NCI-H460 (cell line): Measurements from ENCODE around the gene RAP1GAP2. TPM values are rescaled to one million over a fixed set of nuclear protein-coding genes. Genes with fewer than 3 reads are reported as not detected.
"Not testable (repeated sequence)": the region's sequence is repeated elsewhere in the genome, so short reads cannot be mapped to it uniquely, and the experiment has no call there.

Experiments used
- DNase-seq: peaks from one replicate; pipeline ENCODE4 v3.0.0-alpha.2; 2016; ENCODE audit warnings: low read depth; ENCODE audit errors: extremely low read depth
- total RNA-seq: library from RNA; depleted of rRNA; stranded (reverse); fragments of >200 nt; shearing (Covaris generic); gene quantifications from 2 replicates; pipeline ENCODE4 v1.2.3, GENCODE V29; 2014

RAP1GAP2 gene
- total RNA-seq, 1 experiment from 2014 or later = 13.6 TPM

DNA sequence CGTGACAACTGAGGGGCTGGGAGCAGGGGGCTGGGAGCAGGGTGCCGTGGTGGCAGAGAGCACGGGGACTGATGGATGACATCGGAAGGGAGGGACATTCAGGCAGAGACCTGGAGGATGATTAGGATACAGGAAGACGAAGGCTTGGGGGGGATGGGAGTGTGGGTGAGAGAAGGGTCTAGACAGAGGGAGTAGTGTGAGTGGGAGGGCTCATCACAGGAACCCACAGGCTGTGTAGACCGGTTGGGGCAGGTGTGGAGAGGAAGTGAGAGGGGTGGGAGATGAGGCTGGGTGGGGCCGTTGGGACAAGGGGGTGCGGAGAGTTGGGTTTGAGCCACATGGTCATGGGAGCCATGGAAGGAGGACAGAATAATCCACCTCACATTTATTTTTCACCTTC is 83.8 kb downstream of the RAP1GAP2 start:
- no peak for DNase-seq

DNA sequence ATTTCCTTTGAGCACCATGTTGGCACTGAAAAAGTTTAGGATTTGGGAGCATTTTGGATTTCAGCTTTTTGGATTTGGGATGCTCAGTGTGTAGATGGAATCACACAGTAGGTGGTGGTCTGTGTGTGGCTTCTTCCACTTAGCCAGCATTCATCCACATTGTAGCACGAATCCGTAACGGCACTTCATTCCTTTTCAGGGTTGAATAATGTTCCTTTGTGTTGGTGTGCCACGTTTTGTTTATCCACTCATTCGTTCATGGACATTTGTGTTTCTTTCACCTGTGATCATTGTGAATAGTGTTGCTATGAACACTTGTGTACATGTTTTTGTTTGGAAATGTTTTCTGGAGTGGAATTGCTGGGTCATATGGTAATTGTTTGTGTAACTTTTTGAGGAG is 85.1 kb downstream of the RAP1GAP2 start:
- DNase-seq = no peak

DNA sequence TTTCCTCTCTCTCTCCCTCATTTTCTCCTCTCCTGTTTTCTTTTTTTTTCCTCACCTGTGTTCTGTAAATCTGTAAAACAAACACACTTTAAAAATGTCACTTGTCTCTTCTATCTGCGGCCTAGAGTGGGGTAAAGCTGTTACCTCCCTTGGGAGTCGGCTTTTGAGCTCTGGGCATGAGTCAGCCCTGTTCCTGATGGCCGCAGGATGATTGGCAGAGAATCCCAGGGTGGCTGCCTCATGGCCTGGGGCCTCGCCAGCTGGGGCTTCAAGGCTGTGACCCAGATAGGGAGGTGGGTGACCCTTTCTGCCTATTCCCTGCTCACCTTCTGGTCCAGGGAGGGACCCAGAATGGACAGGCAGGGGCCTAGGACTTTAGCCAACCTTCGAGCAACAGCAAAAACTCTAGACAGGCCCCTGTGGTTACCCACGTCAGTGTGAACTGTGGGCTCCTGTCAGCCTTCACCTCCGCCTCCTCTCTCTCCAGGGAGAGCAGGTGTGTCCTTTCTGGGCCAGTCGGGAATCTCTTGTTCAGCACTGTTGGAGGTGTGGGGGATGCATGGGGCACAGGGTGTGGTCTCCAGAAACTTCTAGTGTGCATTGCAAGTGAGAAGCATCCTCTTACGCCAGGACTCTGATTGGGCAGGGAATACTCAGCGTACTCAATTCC is 87.4 kb downstream of the RAP1GAP2 start:
- peak; percentile 36 for DNase-seq

DNA sequence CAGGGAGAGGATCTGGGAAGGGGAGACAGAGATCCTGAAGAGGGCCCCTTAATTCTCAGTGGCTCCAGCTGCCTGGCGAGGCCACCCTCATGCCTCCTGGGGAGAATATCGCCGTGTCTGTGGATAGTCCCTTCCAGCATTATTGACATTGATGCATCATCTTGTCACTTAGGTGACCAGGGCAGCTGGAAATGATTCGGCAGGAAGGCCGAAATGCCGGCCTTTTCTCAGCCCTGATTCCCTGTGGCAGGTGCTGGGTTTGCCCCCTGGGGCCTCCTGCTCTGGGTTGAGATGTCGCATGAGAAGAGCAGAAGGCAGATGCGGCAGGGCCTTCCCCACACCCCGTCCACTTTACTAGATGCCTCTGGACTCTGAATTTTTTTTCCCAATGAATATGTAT is 89.5 kb downstream of the RAP1GAP2 start:
- DNase-seq = no peak

DNA sequence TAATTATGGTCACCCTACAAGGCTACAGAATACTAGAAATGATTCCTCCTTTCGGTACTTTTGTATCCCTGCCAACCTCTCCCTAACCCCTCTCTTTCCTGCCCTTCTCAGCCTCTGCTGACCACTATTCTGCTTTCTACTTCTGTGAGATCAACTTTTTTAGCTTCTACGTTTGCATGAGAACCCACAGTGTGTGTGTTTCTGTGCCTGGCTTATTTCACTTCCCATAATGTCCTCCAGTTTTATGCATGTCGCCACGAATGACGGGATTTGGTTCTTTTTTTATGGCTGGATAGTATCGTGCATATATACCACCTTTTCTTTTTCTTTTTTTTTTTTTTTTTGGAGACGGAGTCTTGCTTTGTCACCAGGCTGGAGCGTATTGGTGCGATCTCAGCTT is 92.1 kb downstream of the RAP1GAP2 start:
- no peak for DNase-seq

DNA sequence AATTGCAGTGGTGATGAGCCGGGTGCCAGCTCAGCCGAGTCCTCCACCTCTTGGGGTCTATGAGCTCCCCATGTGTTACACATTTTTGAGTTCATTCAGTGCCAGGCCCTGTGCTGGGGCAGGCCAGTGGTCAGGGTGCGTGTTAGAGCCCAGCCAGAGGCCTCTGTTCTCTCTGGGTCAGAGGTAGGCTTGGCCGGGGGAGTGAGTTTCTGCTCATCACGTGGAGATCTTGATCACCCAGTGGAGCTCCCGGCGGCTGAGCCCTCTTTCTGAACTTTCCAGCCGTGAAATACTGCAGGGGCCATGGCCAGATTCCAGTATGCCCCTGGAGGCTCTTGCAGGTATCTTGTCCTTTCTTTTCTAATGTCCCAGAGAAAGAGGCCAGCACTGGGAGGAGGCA is 93.0 kb downstream of the RAP1GAP2 start:
- no peak for DNase-seq

DNA sequence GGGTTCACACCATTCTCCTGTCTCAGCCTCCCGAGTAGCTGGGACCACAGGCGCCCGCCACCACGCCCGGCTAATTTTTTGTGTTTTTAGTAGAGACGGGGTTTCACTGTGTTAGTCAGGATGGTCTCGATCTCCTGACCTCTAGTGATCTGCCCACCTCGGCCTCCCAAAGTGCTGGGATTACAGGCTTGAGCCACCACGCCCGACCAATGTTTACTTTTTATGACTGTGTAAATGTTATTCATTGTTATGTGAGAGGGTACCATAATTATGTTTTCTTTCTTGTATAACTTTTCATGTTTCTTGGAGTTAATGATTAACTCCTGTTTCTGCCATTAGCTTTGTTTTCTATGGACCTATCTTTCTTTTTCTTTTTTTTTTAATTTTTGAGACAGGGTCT is 94.5 kb downstream of the RAP1GAP2 start:
- not testable (repeated sequence) for DNase-seq

DNA sequence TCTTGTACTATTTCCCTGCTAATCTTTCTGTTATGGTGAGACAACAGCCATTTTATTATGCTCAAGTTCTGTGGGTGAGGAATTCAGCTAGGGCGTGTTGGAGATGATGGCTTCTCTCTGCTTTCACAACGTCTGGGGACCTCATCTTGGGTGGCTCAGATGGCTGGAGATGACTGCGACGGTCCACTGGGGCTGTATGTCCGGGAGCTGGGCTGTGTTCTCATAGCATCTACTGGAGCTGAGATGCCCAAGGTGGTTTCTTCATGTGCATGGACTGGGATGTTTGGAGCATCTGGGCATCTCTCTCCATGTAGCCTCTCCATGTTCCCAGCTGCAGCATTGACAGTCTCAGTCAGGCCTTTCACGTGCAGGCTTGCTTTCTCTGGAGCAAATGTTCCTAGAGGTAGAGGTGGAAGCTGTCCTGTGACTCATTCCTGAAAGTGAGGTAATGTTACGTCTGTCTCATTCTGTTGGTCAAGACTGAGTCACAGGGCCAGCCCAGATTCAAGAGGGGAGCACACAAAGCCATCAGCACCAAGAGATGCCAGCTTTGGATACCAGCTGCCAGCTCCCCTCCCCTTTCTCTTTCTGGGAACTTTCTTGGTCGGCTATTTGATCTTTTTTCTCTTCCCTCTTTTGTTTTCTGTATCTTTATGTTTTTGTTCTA is 96.2 kb downstream of the RAP1GAP2 start:
- peak; percentile 48 for DNase-seq

DNA sequence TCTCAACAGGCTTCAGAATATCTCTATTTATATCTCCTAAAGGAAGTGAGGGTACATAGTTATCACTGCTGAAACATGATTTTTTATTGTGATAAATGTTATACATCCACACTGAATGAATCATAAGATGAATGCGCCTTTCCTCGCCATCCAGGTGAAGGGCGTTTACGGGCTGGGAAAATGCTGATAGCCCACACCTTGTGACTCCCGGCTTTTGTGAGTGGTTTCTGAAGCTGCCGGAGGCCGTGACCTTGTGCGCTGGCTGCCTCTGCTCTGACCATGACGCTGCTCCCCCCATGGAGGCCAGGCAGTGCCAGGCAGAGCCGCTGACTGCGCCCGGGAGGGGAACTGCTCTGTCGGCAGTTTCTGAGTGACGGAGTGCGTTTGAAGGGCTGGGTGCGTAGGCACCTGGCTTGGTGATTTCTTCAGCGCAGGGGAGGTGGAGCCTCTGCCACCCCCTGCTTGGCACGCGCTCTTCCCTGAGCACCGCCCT is 97.2 kb downstream of the RAP1GAP2 start:
- DNase-seq = no peak

DNA sequence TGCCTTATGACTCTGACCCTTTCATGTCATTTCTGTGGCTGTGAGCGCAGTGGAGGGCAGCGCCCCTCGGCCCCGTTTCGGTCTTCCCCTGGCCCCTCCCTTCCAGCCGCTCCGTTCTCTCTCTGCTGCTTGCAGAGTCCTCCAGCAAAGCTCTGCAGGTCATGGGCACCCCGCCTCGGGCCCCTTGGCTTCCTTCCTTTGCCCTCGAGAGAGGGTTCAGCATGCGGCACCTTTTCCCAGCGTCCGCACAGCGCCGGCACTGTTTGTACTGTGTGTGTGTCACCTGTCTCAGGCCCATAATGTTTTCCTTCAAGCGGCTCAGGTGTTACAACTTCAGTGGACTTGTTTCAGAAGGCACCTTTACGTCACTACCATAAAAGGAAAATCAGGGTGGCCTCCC is 98.5 kb downstream of the RAP1GAP2 start:
- no peak for DNase-seq

DNA sequence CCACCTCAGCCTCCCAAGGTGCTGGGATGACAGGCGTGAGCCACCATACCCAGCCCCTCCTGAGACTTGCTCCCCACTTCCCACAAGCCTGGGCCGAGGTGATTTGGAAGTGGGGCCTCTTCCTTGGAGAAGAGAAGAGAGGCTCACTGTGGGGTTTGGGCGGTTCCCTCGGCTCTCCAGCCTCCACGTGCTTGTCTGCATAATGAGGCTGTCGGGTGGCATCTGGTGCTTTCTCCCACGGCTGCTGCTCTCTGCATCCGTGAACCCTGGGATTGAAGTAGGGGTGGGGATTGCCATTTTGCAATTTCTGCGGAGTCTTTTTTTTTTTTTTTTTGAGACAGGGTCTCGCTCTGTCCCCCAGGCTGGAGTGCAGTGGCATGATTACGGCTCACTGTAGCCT is 101.4 kb downstream of the RAP1GAP2 start:
- DNase-seq = no peak

DNA sequence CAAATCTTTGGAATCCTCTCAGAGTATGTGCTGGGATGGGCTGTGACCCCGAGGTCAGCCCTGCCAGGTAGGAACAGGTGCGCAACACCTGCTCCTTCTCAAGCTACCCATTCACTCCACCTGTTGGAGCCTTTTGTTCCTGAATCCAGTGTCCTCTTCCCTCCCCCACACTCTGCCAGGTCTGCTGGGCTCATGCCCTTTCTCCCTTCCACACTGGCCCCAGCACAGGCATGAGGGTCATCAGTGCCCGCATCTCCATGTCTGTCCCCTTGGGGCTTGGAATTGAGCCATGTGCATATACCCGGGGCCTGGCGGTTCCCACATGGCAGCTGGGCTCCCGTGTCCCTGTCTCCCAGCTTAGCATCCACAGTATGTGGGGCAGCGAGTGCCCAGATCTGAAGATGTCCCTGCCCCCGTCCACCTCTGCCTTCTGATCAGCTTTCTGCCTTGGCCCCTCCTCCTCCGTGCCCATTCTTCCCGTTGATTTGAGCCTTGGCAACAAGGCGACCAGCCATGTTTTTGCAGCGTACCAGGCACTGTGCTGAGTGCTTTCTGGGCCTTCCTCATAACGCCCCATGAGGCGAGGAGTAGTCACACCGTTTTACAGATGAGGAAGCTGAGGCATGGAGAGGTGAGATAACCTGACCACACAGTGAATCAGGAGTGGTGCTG is 102.2 kb downstream of the RAP1GAP2 start:
- DNase-seq = no peak

DNA sequence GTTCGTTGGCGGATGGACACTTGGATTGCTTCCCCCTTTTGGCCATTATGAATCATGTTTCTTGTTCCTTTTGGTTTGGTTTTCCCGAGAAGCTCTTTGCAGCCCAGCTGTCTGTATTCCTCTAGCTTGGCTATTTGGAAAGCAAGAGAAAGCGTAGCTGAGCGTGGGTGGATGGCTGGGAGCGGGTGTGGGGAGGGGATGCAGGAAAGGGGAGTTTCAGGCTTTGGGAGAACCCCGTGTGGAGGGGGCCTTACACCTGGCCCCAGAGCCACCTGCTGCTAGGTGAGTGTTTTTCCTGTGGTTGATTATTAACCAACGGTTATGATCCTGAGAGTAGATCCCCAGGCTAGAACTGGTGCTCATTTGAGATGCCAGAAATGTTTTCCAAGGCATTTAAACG is 103.7 kb downstream of the RAP1GAP2 start:
- no peak for DNase-seq

DNA sequence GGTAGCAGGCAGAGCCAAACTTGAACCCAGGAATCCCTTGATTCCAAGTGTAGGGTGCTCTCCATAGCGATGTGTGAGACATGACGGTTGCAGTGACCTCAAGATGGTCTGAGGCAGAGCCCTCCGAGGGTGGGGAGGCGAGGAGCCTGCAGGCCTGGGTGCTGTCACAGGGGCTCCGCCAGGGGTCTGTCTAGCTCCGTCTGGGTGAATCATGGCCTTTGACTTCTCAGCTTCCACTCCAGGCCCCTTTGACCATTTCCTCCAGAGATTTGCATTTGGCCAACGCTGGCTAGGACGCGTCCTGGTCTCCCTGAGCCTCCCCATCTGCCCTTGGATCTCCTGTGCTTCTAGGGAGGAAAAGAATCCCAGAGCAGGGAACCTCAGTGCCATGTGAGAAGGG is 104.6 kb downstream of the RAP1GAP2 start:
- DNase-seq = no peak

DNA sequence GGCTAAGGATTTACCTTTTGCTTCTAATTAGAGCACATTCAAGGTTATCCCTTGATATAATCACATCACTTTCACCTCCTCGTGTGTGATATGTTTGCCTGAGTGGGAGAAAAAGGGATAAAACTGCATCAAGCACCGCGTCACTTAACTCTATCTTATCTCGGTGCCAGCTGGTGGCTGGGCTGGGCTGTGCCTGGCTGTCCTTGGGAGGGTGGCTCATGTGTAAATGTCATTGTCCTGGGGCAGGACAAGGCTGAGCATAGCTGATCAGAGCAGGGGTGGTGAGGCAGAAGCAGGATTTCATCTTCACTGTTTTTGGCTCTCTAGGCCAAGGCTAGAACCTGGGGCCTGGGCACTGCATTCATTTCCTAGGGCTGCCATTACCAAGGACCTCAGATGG is 105.3 kb downstream of the RAP1GAP2 start:
- DNase-seq = no peak

DNA sequence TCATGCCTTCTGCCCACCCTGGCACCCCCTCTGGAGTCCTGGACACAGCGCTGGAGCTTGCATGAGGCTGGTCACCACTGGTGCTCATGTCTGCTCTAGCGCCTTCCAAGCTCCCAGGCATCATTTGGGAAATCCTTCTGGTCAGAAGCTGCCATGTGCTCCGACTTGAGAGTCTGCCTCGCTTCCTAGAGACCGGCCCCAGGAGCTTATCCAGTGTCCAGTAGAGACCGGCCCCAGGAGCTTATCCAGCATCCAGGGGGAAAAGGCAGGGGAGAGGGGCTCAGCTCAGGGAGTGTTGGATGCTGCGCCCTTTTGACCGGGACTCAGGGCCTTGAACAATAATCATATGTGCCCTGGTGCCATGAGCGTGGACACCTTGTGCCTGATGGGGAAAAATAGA is 106.3 kb downstream of the RAP1GAP2 start:
- no peak for DNase-seq

DNA sequence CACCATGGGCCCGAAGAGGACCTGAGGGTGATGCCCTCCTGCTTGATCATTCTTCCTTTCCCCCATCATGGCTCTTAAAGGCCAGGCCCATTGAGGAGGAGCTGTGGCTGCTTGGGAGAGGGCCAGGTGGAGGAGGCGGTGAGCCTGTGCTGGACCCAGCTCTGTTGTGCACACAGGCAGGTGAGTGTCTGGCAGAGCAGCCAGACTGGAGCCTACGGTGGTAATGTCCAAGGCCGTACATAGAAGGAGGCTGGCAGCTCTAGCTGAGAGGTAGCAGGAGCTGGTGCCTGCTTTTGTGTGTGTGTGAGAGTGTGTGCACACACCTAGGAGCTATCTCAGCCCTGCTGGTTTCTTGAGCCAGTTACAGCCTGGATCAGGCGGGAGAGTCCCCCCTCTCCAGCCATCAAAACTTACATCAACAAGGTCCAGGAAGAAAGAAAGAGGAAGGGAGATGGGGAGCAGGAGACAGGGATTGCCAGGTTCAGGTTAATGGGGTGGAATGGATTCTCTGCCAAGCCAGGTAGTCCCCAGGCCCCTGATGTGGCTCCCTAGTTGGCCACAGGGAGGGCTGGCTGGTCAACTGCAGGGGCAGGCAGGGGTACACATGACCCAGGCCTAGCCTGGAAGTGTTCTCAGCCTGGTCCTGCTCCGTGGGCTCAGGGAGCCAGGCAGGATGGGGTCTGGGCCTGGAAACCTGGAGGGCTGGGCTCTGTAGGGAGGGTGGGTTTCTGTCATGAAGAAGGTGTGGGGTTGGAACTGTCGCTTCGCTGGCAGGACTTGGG is 107.1 kb downstream of the RAP1GAP2 start:
- no peak for DNase-seq

DNA sequence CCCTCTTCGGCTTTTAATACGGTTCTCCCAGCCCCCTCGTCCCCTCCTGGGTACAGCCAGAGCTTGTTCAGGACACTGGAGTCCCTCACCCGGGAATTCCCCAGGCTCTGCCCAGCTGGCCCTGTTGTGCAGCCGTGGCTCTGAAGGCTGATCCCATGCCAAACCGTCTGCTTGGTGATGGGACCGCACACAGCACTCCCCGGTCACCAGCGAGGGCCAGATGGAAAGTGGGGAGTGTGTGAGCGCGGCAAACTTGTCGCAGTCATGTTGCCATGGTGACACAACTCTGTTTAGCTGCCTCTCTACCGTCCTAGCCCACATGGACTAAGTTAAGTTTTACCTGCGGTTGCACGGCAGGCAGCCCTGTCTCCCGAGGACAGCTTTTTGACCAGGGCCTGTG is 107.9 kb downstream of the RAP1GAP2 start:
- no peak for DNase-seq

DNA sequence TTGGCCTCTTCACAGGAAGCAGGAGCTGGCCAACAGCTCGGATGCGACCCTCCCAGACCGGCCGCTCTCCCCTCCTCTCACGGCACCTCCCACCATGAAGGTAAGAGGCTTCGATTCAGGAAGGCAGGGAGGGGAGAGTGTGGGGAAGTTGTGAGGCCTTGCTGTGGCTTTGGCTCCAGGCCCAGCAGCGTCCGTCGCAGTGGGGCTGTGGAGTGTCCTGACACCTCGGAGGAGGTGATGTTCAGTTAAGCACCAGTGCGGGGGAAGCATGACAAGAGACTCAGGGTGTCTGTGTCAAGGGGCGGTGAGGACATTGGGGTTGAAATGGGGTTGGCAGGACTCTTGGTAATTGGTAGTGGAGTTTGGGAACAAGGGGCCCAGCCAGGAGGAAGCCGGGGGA is 109.0 kb downstream of the RAP1GAP2 start:
- DNase-seq = no peak

DNA sequence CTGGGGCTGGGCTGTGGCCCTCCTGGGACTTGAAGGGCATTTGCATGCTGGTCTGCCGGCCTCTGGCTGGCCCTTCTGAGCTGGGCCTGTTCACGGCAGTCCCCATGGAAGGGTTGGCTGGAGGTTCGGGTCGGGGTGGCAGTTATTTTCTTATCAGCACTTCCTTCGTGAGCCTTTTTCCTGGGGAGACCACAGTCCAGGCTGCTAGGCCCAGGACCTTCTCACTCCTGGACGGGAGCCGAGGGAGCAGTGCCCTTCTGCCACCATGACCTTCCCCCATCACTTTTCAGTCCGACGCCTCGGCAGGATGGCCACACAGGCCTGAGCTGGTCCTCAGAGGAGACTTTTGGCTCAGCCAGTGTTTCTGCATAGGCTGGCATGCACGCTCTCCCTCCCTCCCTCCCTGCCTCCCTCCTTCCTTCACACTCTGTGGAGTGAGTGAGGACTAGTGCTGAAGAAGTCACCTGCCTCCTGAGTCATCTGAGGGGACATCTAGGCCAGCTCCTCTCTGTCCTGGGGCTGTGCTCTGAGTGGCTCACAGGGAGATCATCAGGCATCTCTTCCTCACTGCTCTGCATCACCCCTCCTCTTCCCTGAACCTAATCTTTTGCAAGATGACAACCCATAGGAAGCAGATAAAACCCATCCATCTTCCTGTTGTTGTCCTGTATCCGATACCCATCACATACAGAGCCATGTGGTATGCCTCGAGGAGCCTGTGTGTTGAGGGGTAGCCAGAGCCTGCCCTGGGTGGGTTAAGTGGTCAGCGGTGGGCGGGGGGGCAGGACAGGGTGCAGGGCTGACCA is 109.7 kb downstream of the RAP1GAP2 start:
- DNase-seq = no peak
